Right lobe of liver (tissue), 4 donors: Measurements from ENCODE around the gene GABRP.

Experiments used
- POLR2A ChIP-seq: fragments of 450-650 bp; IDR thresholded peaks from one replicate; pipeline ENCODE4 v1.6.1; 2017; ENCODE audit warnings: antibody characterized with exemption, mild to moderate bottlenecking
- TF ChIP-seq, protein P1 (sequence below), 4 donors: fragments of 200-600 bp in 3 of 4; fragments of 450-650 bp in 1 of 4; IDR thresholded peaks; one replicate each; pipeline versions ENCODE4 v1.5.1 to v1.8.0; 2016 to 2022; ENCODE audit warnings: antibody characterized with exemption in 4 of 4, mild to moderate bottlenecking in 2 of 4
- donor health status: DM: no; HTN: no; CAD: no.
- donor health status: DM: no; HTN: no; CAD: no.
- donor health status: DM: no; HTN: yes; CAD: no.

GRCh38 chr5:170737591-170737990 is 45.9 kb upstream of the GABRP start:
- TF ChIP-seq POLR2A: no peak
- TF ChIP-seq, protein P1, sequence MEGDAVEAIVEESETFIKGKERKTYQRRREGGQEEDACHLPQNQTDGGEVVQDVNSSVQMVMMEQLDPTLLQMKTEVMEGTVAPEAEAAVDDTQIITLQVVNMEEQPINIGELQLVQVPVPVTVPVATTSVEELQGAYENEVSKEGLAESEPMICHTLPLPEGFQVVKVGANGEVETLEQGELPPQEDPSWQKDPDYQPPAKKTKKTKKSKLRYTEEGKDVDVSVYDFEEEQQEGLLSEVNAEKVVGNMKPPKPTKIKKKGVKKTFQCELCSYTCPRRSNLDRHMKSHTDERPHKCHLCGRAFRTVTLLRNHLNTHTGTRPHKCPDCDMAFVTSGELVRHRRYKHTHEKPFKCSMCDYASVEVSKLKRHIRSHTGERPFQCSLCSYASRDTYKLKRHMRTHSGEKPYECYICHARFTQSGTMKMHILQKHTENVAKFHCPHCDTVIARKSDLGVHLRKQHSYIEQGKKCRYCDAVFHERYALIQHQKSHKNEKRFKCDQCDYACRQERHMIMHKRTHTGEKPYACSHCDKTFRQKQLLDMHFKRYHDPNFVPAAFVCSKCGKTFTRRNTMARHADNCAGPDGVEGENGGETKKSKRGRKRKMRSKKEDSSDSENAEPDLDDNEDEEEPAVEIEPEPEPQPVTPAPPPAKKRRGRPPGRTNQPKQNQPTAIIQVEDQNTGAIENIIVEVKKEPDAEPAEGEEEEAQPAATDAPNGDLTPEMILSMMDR (IDR thresholded peaks at IDR 0.05): no peak
